ENCODE data around the gene RAF1.

DNA sequence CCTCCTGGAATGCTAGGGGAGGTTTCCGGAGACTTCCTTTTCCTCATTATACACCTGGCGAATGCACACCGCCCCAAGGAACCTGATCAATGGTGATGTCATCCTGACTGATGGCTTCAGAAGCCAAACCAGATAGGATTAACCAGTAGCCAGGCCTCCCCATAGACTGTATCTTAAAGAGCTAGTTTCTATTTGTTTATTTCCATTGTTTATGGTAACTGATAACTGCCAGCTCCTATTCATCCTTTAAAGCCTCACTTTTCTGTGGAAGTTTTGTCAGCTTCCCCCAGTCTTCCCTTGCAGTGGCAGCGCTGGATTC lies 118.5 kb downstream of the RAF1 start, which contains the start of gene MKRN2OS:
- TF ChIP-seq ETV6 (CRISPR knock-in tag; conservative IDR thresholded peaks at IDR 0.05) (no peak), PTBP1 (IDR thresholded peaks at IDR 0.05; ENCODE audit: low read depth, low read length, poor library complexity, severe bottlenecking) (no peak), JUN (CRISPR knock-in tag; IDR thresholded peaks at IDR 0.05) (no peak), EZH2 (conservative IDR thresholded peaks at IDR 0.05; ENCODE audit: low read depth, low read length) (no peak), EEA1 (CRISPR knock-in tag; IDR thresholded peaks at IDR 0.05; ENCODE audit: borderline replicate concordance) (no peak)
- TF ChIP-seq, protein P1, sequence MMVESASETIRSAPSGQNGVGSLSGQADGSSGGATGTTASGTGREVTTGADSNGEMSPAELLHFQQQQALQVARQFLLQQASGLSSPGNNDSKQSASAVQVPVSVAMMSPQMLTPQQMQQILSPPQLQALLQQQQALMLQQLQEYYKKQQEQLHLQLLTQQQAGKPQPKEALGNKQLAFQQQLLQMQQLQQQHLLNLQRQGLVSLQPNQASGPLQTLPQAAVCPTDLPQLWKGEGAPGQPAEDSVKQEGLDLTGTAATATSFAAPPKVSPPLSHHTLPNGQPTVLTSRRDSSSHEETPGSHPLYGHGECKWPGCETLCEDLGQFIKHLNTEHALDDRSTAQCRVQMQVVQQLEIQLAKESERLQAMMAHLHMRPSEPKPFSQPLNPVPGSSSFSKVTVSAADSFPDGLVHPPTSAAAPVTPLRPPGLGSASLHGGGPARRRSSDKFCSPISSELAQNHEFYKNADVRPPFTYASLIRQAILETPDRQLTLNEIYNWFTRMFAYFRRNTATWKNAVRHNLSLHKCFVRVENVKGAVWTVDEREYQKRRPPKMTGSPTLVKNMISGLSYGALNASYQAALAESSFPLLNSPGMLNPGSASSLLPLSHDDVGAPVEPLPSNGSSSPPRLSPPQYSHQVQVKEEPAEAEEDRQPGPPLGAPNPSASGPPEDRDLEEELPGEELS (CRISPR knock-in tag; IDR thresholded peaks at IDR 0.05) = no peak
- TF ChIP-seq, protein P2, sequence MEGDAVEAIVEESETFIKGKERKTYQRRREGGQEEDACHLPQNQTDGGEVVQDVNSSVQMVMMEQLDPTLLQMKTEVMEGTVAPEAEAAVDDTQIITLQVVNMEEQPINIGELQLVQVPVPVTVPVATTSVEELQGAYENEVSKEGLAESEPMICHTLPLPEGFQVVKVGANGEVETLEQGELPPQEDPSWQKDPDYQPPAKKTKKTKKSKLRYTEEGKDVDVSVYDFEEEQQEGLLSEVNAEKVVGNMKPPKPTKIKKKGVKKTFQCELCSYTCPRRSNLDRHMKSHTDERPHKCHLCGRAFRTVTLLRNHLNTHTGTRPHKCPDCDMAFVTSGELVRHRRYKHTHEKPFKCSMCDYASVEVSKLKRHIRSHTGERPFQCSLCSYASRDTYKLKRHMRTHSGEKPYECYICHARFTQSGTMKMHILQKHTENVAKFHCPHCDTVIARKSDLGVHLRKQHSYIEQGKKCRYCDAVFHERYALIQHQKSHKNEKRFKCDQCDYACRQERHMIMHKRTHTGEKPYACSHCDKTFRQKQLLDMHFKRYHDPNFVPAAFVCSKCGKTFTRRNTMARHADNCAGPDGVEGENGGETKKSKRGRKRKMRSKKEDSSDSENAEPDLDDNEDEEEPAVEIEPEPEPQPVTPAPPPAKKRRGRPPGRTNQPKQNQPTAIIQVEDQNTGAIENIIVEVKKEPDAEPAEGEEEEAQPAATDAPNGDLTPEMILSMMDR (CRISPR knock-in tag; IDR thresholded peaks at IDR 0.05) = no peak
